SKM-1 (cell line): ENCODE results near the gene ELF3.
"Not testable (repeated sequence)": the region's sequence is repeated elsewhere in the genome, so short reads cannot be mapped to it uniquely, and the experiment has no call there.

Source experiments
- DNase-seq: peaks from one replicate; lab custom pipeline; 2025; ENCODE audit not compliant: unreplicated experiment; lab: John Stamatoyannopoulos, UW

Gene ELF3

GRCh38 chr1:202010180-202011015, at the start of gene ELF3:
Gene ELF3, plus strand, starts transcription at chr1:202010587. Its CDS starts 550 bp downstream, at chr1:202011137.
- DNase-seq, result no peak

- not testable (repeated sequence) for DNase-seq
These were observed 48.0 kb upstream of the ELF3 start for GRCh38 chr1:201962382-201962781.

- DNase-seq, result no peak
These were observed 46.1 kb upstream of the ELF3 start for GRCh38 chr1:201964261-201964660.

GRCh38 chr1:201966171-201966570, 44.2 kb upstream of the ELF3 start:
- no peak for DNase-seq

GRCh38 chr1:201968202-201968925, 42.0 kb upstream of the ELF3 start:
- DNase-seq, result no peak

GRCh38 chr1:201970334-201971159, 39.8 kb upstream of the ELF3 start:
- DNase-seq, result no peak

- peak; percentile 65 for DNase-seq
These were observed 28.2 kb upstream of the ELF3 start for GRCh38 chr1:201982082-201982622.

- peak; percentile 92 for DNase-seq
These were observed 27.6 kb upstream of the ELF3 start, which contains the start of gene RNPEP for GRCh38 chr1:201982623-201983379. Gene RNPEP, plus strand, starts transcription at chr1:201982648. Its CDS starts 19 bp downstream, at chr1:201982667.

- no peak for DNase-seq
These were observed 27.0 kb upstream of the ELF3 start for GRCh38 chr1:201983380-201983805.

GRCh38 chr1:201984446-201984845, 25.9 kb upstream of the ELF3 start:
- DNase-seq, result no peak

GRCh38 chr1:201985355-201985754, 25.0 kb upstream of the ELF3 start:
- no peak for DNase-seq

GRCh38 chr1:201988601-201989000, 21.8 kb upstream of the ELF3 start:
- DNase-seq, result no peak

- DNase-seq, result no peak
These were observed 20.8 kb upstream of the ELF3 start for GRCh38 chr1:201989354-201990128.

- no peak for DNase-seq
These were observed 20.0 kb upstream of the ELF3 start for GRCh38 chr1:201990427-201990826.

- peak; percentile 76 for DNase-seq
These were observed 10.7 kb upstream of the ELF3 start for GRCh38 chr1:201999625-202000238.

- DNase-seq, result no peak
These were observed 7.9 kb upstream of the ELF3 start for GRCh38 chr1:202002507-202002906.

GRCh38 chr1:202004711-202005110, 5.7 kb upstream of the ELF3 start:
- DNase-seq, result no peak

GRCh38 chr1:202005958-202006357, 4.4 kb upstream of the ELF3 start:
- no peak for DNase-seq

- no peak for DNase-seq
These were observed 3.1 kb upstream of the ELF3 start for GRCh38 chr1:202007304-202007703.
